Skeletal muscle satellite cell (primary cell): Measurements from ENCODE around the gene DSG1. TPM values are rescaled to one million over a fixed set of nuclear protein-coding genes. Genes with fewer than 3 reads are reported as not detected.

Source experiments
- H3K27me3 ChIP-seq: 2 replicates; pipeline ENCODE4 v1.7.0; 2013; ENCODE audit warnings: low read length; ENCODE audit not compliant: control insufficient read depth, insufficient read depth
- H3K36me3 ChIP-seq: 2 replicates; pipeline ENCODE4 v1.7.0; 2013; ENCODE audit warnings: mild to moderate bottlenecking, control low read depth, low read length; ENCODE audit not compliant: insufficient read depth
- H3K4me1 ChIP-seq: 2 replicates; pipeline ENCODE4 v1.7.0; 2013; ENCODE audit warnings: low read length; ENCODE audit not compliant: control insufficient read depth, insufficient read depth
- H3K4me2 ChIP-seq: 2 replicates; pipeline ENCODE4 v1.7.0; 2013; ENCODE audit warnings: mild to moderate bottlenecking, low read length
- H3K4me3 ChIP-seq: 2 replicates; pipeline ENCODE4 v1.7.0; 2013; ENCODE audit warnings: low read length
- H3K9ac ChIP-seq: 2 replicates; pipeline ENCODE4 v1.7.0; 2013; ENCODE audit warnings: mild to moderate bottlenecking, low read depth, low read length, moderate library complexity
- H3K9me3 ChIP-seq: replicated peaks from 2 replicates; pipeline ENCODE4 v1.7.0; 2013; ENCODE audit warnings: mild to moderate bottlenecking, control low read depth, low read length
- small RNA-seq: library from RNA; depleted of rRNA; stranded (forward); fragments of <200 nt; gene quantifications from one replicate; pipeline ENCODE3, GENCODE V24; 2012

DSG1 gene

DNA sequence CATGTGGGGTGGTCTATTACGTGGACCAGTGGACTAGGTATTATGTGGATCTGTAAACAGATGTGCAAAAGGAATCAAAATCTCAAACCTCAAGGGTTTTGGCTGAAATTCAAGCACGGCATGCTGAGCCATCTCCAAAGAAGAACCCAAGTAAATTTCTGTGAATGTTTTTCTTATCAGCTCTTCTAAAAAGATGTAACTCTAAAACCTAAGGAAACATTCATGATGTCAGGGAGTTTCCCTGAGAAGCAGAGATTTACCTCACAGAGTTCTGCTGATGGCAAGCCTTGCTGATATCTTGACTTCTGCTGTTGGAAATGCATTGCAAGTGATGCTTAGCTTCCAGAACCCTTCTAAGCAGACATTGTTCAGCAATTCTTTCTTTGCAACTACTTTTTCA is 80.2 kb downstream of the DSG1 start:
- H3K9ac ChIP-seq, result no peak overlapping the region
- no peak overlapping the region for H3K4me3 ChIP-seq
- no peaks in the 10 kb centered on the region for H3K27me3 ChIP-seq
- no peaks in the 10 kb centered on the region for H3K36me3 ChIP-seq
- H3K9me3 ChIP-seq, result no peaks in the 10 kb centered on the region
- H3K4me2 ChIP-seq, result no peak overlapping the region
- no peaks in the 10 kb centered on the region for H3K4me1 ChIP-seq

DNA sequence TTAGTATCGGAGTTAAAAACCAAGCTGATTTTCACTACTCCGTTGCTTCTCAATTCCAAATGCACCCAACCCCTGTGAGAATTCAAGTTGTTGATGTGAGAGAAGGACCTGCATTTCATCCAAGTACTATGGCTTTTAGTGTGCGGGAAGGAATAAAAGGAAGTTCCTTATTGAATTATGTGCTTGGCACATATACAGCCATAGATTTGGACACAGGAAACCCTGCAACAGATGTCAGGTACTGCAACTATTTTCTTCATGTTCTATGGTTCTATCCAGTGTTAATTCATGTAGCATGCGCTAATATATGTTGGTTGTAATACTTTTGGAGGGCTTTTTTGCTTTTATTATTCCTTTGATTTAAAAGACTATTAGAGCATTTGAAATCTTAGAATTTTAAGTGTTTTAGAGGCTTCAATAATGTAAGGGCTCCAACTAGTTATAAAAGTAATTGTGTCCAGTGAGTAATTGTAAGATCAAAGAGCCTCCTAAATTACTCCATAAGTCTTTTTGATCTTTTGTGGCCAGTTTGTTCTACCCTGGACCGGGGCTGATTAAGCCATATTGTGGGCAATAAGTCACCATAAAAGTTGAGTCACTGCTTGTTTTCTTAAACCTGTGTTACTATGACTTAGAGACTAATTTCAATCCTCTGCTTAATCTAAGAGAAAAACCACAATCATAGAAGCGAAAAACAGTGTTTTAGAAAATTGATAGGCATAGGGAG is 81.5 kb downstream of the DSG1 start:
- no peaks in the 10 kb centered on the region for H3K9me3 ChIP-seq
- H3K27me3 ChIP-seq, result no peaks in the 10 kb centered on the region
- no peaks in the 10 kb centered on the region for H3K36me3 ChIP-seq
- no peak overlapping the region for H3K4me3 ChIP-seq
- H3K4me1 ChIP-seq, result no peaks in the 10 kb centered on the region
- H3K4me2 ChIP-seq, result no peak overlapping the region
- no peak overlapping the region for H3K9ac ChIP-seq

DNA sequence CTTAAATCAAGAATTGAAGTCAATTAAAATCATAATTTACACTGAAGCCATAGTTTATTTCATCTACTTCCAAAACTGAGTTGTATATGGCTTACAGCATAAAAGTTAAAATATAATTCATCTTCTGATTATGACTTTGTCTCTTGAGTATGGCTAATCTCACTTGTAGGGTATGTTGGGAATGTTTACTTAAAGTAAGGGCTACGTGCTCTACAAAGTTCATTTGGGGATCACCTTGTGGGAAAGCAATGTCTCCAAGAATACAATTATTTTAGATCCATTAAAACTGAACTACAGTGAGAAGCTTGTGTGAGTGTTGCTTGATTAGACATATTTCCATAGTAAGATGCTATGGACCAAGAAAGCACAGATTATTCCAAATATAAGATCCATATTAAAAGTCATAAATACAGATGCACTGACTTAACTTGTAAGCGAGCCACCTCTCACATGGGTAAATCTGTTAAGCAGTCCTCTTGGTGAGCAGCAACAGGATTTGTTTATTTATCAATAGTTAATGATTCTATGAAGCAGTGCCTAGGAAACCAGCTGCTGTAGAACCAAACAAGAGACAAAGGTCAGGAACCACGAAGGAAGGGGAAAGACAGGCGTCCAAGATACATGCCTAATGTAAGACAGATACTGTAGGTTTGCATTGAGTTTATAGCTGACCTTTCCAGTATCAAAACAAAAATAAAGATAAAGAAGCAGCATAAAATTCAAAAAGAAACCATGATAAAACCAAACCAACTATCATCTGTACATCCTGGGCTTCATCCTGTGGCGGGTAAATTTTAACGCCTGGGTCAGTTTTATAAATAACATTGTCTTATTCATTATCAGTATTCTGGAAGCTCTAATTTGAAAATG is 83.4 kb downstream of the DSG1 start:
- no peaks in the 10 kb centered on the region for H3K36me3 ChIP-seq
- no peak overlapping the region for H3K4me3 ChIP-seq
- H3K9me3 ChIP-seq, result no peaks in the 10 kb centered on the region
- no peak overlapping the region for H3K9ac ChIP-seq
- H3K4me2 ChIP-seq, result no peak overlapping the region
- no peaks in the 10 kb centered on the region for H3K27me3 ChIP-seq
- no peaks in the 10 kb centered on the region for H3K4me1 ChIP-seq

DNA sequence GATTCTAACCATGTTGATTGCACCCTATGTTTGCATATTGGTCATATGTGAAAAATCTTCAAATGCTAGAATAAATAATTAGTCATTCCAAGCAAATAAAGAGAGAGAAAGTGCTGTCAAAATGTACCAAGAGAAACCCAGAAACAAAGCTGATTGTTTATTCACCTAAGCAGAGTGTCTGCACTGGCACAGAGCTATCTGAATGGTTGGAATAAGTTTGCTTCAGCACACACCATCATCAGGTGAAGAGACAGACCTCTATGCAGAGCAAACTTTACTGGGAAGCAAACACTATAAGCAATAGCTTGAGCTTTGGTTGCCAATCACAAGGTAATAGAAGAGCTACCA is 84.0 kb downstream of the DSG1 start:
- Histone ChIP-seq H3K9me3 (no peaks in the 10 kb centered on the region), H3K4me1 (no peaks in the 10 kb centered on the region), H3K36me3 (no peaks in the 10 kb centered on the region), H3K4me2 (no peak overlapping the region), H3K9ac (no peak overlapping the region), H3K4me3 (no peak overlapping the region), H3K27me3 (no peaks in the 10 kb centered on the region)

DNA sequence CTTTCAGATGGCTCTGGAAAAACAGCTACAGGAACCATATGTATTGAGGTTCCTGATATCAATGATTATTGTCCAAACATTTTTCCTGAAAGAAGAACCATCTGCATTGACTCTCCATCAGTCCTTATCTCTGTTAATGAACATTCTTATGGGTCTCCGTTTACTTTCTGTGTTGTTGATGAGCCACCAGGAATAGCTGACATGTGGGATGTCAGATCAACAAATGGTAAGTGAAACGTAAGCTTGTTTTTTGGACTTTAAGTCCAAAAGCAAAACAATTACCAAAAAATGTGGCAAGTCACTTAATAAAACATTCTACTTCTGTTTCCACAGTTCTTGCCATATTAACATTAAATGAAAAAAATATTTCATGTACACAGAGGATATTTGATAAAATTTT is 85.4 kb downstream of the DSG1 start:
- Histone ChIP-seq H3K9ac (no peak overlapping the region), H3K4me2 (no peak overlapping the region), H3K9me3 (no peaks in the 10 kb centered on the region), H3K27me3 (no peaks in the 10 kb centered on the region), H3K36me3 (no peaks in the 10 kb centered on the region), H3K4me3 (no peak overlapping the region), H3K4me1 (no peaks in the 10 kb centered on the region)

Small RNA genes lying within 50 kb of the gene (small RNA-seq; reads per million reads assigned to genes)
- not detected for gene RF00019
- not detected for gene RNU6-167P
